ENCODE measurements around the gene BEGAIN.

Gene BEGAIN

GRCh38 chr14:100503251-100503650, 84.0 kb downstream of the BEGAIN start:
- no peak for TF ChIP-seq POLR2A (IDR thresholded peaks at IDR 0.05; ENCODE audit: low read length)
- no peak for TF ChIP-seq GATA1 (IDR thresholded peaks at IDR 0.05; ENCODE audit: low read depth, low read length)
- no peak for DNase-seq

- TF ChIP-seq GATA1 (IDR thresholded peaks at IDR 0.05; ENCODE audit: low read depth, low read length) (no peak), POLR2A (IDR thresholded peaks at IDR 0.05; ENCODE audit: low read length) (no peak)
- DNase-seq, result no peak
Observed at GRCh38 chr14:100502622-100503220, 84.5 kb downstream of the BEGAIN start.

GRCh38 chr14:100500128-100500527, 87.1 kb downstream of the BEGAIN start:
- no peak for TF ChIP-seq POLR2A (IDR thresholded peaks at IDR 0.05; ENCODE audit: low read length)
- no peak for TF ChIP-seq GATA1 (IDR thresholded peaks at IDR 0.05; ENCODE audit: low read depth, low read length)

GRCh38 chr14:100498068-100498467, 89.1 kb downstream of the BEGAIN start:
- TF ChIP-seq GATA1 (IDR thresholded peaks at IDR 0.05; ENCODE audit: low read depth, low read length), result no peak
- no peak for DNase-seq

More at GRCh38 chr14:100500128-100500527, 87.1 kb downstream of the BEGAIN start:
- DNase-seq, result no peak

GRCh38 chr14:100495917-100496316, 91.3 kb downstream of the BEGAIN start:
- DNase-seq, result no peak
- no peak for TF ChIP-seq POLR2A (IDR thresholded peaks at IDR 0.05; ENCODE audit: low read length)
- TF ChIP-seq GATA1 (IDR thresholded peaks at IDR 0.05; ENCODE audit: low read depth, low read length), result no peak

GRCh38 chr14:100494645-100495044, 92.6 kb downstream of the BEGAIN start:
- TF ChIP-seq GATA1 (IDR thresholded peaks at IDR 0.05; ENCODE audit: low read depth, low read length), result no peak
- TF ChIP-seq POLR2A (IDR thresholded peaks at IDR 0.05; ENCODE audit: low read length), result no peak
- DNase-seq, result no peak

GRCh38 chr14:100490252-100490651, 97.0 kb downstream of the BEGAIN start:
- DNase-seq, result no peak
- no peak for TF ChIP-seq POLR2A (IDR thresholded peaks at IDR 0.05; ENCODE audit: low read length)
- no peak for TF ChIP-seq GATA1 (IDR thresholded peaks at IDR 0.05; ENCODE audit: low read depth, low read length)

GRCh38 chr14:100488057-100488456, 99.2 kb downstream of the BEGAIN start:
- no peak for TF ChIP-seq GATA1 (IDR thresholded peaks at IDR 0.05; ENCODE audit: low read depth, low read length)
- no peak for TF ChIP-seq POLR2A (IDR thresholded peaks at IDR 0.05; ENCODE audit: low read length)
- no peak for DNase-seq

GRCh38 chr14:100487304-100487703, 99.9 kb downstream of the BEGAIN start:
- TF ChIP-seq POLR2A (IDR thresholded peaks at IDR 0.05; ENCODE audit: low read length) (no peak), GATA1 (IDR thresholded peaks at IDR 0.05; ENCODE audit: low read depth, low read length) (no peak)
- DNase-seq, result no peak
